Measurements from ENCODE around the gene NIPBL. TPM values are rescaled to one million over a fixed set of nuclear protein-coding genes. Genes with fewer than 3 reads are reported as not detected.
A peak's percentile ranks its signal among the peaks of the same experiment; 100 is the strongest.
"Not testable (repeated sequence)": the region's sequence is repeated elsewhere in the genome, so short reads cannot be mapped to it uniquely, and the experiment has no call there.

Gene NIPBL
- total RNA-seq, 1 experiment from 2014 or later = 14.7 TPM

DNA sequence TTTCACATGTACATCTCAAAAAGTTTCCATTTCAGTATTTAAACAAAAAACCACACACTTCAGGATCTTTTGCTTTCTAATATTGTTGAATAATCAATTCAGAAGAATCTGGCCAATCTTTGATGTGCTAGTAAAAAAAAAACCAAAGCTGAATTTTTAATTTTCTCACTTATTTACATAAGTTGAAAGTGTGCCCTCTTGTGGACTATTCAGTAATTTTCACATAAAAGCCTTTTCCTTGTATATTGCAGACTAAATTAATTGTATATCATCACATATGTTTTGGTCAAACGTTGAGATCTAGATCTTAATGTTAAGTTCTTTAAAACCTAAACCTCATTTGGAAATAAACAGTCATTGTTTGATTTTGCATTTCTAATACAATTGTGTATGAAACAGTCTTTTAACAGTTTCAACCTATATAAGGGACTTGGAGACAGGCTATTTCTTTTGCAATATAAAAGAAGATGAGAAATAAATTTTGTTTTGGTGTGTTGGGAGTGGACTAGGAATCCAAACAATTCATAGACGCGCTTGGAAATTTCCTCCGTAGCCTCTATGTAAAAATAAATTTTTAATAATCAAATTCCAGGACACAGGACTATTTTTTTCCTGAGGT is 68.1 kb downstream of the NIPBL start:
- peak; percentile 63 for DNase-seq (ENCODE audit: low read depth)

DNA sequence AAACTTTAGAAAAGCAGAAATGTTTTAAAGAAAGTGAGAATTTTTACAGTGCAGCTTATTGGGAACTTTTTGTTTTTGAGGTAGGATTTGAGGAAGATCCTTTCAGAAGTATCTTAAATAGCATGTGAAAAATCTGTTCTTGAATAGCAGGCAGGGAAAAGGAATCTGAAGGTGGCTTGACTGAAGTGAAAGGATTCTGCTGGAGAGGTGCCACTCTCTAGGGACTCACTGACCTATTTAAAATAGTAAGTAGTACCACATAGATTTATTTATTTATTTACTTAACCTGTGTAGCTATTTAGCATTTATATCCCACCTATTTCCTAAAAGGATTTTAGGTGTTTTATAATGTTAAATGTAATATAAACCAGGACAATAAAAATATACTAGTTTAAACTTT is 69.1 kb downstream of the NIPBL start:
- DNase-seq (ENCODE audit: low read depth) = no peak

DNA sequence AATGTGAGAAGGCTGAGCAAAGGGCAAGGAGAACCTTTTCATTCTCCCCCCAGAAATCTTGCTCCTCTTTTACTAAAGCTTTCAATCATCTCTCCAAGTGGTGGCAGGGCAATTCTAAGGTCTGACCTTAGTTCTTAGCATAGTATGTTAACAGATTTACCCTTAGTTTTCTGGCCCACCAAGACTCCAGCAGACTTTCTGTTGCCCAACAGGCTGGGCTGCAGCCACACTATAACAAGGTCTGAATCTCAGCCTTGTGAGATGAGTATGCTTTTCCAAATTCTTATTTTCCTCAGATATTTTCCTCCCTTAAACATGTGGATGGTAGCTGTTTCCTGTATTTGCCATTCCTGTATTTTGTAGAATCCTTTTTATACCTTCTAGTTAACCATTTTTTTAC is 69.5 kb downstream of the NIPBL start:
- DNase-seq (ENCODE audit: low read depth) = no peak

DNA sequence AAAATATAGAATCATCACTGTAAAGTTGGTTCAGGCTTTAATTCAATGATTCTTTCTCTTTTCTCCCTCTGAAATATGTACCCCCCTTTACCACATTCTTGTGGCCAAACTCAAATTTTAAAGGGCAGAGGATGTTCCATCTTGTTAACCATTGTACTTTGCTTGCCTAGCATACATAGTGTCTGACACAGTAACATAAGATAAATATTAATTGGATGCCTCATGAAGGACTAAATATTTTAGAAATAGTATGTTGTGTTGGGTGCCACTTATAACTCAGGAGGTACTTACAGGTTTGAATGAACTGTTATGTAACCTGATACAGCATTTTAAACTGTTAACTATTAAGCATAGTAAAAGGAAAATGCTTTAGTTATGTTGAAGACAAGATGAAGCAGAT is 71.5 kb downstream of the NIPBL start:
- DNase-seq (ENCODE audit: low read depth) = peak; percentile 65

DNA sequence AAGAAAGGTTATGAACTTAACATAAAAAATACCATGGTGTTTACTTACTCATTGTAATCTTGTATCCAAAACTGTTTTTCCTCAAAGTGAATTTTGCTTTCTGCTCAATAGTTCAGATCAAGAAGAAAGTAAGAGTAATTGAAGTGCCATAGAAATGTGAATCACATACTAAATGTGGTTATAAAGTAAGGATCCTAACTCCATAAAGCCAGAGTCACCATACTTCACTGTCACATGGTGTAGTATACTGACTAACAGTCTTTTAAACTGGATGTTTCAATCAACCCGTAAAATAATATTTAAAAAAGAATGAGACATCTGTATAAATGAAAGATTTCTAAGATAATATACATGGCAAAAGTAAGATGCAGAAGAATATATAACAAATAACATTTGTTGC is 72.1 kb downstream of the NIPBL start:
- DNase-seq (ENCODE audit: low read depth) = no peak

DNA sequence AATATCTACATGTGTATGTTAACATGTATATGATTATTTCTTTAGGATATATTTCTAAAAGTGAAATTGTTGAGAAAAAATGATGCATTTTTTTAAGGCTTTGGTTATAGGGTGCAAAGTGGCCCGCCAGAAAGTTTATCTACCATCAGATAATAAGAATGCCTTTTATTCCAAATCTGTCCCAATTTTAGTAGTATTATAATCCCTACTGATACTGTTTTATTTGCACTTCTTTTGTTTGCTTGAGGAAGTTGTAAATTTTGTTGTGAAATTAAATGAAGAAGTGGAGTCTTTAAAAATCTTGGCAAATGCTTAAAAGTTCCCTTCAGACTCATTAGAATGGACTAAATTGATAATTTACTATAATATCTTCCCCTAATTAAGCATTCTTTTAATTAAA is 73.0 kb downstream of the NIPBL start:
- DNase-seq (ENCODE audit: low read depth) = no peak

DNA sequence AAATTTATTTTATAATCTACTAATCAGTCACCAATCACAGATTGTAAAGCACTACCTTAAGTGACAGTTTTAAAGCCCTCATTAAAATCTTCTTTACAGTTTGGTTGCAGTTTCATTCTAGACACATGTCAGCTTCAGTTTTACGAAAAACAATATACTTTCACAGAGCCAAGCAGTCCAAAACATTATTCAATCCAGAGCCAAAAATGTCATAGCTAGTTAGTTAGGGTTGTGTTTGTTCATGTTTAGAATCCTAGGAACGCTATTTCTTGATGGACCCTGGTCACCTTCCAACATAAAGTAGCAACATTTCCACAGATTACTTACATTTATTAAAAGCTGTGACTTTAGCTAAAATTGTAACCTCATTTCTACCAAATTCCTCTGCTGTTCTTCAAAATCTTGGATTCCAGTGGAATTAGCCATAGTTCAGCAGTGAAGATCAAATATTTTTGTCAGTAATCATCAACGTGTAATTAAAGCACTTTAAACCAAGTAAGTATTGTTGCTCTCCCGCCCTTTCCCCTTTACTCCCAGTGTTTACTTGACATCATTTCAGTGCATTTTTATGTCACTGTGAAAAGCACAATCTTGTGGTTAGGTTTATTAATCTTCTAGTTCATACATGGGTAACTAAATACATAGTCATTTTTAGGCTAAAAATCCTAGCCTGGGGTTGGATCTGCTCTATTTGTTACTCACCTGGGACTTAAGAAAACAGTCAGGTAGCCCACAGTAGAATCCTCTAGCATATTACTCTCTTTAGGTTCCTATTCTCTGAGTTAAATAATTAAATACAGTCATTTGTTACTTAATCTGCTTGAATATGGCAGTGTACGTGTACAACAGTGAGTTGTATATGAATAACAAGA is 74.3 kb downstream of the NIPBL start:
- DNase-seq (ENCODE audit: low read depth) = peak; percentile 55

DNA sequence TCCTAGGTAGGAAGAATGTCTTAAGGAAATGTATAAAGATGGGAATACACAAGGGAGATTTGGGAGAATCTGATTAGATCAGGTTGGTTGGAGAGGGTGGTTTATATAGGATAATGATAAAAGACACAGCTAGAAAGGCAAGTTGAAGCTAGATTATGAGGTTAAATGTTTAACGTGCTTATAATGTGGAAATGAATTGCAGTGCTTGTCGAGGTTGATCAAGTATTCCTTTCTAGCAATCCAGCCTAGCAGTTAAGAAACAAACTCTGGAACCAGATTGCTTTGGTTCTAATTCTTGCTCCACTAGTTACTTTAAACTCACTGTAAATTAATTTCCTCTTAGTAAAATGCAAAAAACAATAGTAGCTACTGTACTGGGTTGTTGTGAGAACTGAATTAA is 76.5 kb downstream of the NIPBL start:
- DNase-seq (ENCODE audit: low read depth) = no peak

DNA sequence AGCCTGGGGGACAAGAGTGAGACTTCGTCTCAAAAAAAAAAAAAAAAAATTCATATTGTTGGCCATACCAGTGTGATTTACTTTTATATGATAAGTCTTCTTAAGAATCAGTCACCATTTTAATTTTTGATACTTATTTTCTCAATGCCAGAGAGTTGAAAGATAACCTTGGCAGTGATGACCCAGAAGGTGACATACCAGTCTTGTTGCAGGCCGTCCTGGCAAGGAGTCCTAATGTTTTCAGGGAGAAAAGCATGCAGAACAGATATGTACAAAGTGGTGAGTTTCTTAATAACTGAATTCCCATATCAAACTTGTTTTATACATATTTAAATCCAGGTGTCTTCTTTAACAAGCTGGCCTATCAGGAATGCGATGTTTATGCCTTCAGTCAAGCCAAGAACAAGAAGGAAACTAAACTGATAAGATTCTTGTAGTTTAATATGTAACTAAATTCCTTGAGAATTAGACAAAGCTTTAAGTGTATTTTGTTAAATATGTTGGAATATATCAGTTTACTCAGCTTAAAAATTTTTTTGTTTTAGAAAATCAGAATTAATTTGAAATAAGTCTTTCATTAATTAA is 81.5 kb downstream of the NIPBL start:
- no peak for DNase-seq (ENCODE audit: low read depth)

DNA sequence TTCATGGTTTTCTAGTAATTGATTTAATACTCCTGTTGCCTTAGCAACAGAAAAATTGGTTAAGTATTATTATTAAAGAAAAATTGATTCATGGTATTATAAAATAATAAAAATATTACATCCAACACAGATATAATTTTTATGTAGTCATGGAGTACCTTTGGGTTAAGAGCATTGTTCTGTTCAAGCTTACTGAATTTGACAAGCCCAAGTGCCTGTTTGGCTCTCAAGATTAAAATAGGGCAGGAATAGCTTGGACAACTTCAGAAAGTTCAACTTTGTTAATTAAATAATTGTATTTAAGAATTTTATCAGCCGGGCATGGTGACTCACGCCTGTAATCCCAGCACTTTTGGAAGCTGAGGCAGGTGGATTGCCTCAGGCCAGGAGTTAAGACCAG is 82.0 kb downstream of the NIPBL start:
- no peak for DNase-seq (ENCODE audit: low read depth)

DNA sequence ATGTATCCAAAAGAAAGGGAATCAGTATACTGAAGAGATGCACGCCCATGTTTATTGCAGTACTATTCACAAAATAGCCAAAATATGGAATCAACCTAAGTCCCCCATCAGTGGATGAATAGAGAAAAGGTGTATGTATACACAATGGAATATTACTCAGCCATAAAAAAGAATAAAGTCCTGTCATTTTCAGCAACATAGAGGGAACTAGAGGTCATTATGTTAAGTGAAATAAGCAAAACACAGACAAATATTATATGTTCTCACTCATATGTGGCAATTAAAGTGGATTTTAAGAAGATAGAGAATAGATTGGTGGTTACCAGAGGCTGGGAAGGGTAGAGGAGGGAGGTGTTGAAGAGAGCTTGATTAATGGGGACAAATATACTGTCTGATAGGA is 88.6 kb downstream of the NIPBL start:
- no peak for DNase-seq (ENCODE audit: low read depth)

DNA sequence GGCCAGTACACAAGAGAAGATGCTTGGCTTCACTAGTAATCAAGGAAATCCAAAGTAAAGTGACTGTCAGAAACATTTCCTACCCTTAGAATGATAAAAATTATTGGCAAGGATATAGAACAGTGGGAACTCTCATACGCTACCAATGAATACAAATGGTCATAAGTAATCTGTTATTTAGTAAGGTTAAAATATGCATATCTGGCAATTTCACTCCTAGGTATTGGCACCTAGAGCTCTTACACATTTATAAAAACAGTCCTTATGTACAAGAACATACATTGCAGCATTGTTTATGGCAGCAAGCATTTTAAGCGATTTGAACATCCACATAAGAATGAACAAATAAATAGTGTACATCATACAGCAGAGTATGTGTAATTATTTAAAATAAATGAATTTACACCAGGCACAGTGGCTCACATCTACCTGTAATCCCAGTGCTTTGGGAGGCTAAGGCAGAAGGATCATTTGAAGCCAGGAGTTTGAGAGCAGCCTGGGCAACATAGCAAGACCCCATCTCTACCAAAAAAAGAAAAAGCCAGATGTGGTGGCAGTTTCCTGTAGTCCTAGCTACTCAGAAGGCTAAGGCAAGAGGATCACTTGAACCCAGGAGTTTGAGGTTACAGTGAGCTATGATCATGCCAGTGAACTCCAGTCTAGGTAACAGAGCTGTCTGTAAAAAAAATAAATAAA is 93.3 kb downstream of the NIPBL start:
- no peak for DNase-seq (ENCODE audit: low read depth)

DNA sequence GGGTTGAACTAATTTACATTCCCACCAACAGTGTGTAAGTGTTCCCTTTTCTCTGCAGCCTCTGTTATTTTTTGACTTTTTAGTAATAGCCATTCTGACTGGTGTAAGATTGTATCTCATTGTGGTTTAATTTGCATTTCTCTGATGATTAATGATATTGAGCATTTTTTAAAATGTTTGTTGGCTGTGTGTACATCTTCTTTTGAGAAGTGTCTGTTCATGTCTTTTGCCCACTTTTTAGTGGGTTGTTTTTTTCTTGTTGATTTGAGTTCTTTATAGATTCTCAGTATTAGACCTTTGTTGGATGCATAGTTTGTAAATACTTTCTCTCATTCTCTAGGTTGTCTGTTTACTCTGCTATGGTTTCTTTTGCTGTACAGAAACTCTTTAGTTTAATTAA is 101.6 kb downstream of the NIPBL start:
- DNase-seq (ENCODE audit: low read depth) = no peak

DNA sequence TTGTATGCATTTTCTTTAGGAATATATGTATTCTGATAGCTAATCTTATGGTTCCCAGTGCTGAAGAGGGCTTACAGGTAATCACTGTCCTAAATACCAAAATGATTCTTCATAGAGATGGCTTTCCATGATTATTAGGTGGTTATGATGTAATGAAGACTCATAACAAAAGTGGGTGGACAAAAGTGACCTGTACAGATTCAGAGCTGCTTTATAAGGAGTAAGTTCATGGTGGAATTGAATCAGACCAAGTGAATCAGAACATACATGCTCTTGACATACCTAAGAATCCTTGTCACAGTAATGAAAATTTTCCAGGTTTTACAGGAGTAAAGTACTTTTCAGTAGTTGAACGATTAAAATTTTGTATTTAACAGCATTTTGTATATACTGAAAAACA is 105.6 kb downstream of the NIPBL start:
- peak; percentile 7 for DNase-seq (ENCODE audit: low read depth)

DNA sequence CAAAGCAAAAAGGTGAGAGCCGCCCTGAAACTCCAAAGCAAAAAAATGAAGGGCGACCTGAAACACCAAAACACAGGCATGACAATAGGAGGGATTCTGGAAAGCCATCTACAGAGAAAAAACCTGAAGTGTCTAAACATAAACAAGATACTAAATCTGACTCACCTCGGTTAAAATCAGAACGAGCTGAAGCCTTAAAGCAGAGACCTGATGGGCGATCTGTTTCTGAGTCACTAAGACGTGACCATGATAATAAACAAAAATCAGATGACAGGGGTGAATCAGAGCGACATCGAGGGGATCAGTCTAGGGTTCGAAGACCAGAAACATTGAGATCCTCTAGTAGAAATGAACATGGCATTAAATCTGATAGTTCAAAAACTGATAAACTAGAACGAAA is 108.8 kb downstream of the NIPBL start:
- no peak for DNase-seq (ENCODE audit: low read depth)

DNA sequence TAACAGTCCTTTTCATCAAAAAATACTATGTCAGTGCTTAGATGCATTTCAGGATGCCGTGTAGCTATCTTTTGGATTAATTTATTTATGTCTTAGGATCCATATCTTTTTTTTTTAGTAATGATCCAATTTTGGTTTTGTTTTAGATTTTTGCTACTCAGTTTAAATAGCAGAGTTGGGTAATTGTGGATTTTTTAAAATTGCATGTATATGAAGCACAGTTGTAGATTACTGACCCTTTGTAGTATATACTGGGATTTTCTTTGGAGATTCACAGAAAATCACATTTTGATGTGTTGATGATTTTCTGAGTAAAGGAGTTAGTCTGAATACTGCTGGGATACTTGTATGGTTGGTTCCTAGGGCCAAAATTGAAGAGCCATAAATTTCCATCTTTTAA is 111.8 kb downstream of the NIPBL start:
- no peak for DNase-seq (ENCODE audit: low read depth)

DNA sequence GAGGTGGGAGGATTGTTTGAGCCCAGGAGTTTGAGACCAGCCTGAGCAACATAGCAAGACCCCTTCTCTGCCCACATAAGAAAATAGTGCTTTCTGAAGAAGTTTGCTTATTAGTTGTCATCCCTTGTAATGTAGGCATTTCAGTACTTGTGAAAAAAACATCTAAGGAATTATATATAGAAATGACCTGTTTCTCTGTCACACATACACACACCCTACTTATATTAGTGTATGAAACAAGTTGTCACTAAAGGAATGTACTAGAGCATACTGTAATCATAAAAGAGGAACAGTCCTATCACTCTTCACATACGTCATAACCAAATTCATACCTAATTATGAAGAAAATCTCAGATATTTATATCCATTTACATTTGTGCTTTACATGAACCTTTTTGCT is 122.0 kb downstream of the NIPBL start:
- DNase-seq (ENCODE audit: low read depth) = no peak

DNA sequence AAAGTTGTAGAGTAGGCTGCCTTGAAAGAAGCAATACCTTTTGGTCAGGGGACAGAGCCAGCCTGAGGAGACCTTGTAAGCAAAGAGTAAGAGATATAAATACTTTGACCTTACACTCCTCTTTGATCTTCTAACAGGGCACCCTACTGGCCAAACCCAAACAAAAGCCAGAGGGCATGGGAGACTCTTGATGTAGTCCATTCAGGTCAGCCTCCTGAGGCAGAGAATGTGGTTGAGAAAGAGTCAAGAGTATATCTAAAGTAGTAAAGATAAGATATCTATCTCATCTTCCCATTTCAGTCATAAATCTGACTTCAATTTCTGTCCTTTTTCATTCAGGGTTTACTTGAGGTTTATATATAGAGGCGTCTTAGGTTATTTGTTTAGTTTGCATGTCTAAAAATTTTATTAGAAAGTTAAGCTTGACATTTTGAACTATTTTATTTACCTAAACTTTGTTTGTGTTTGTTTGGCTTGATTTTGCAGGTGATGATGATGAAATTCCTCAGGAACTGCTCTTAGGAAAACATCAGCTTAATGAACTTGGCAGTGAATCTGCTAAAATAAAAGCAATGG is 125.7 kb downstream of the NIPBL start:
- DNase-seq (ENCODE audit: low read depth) = no peak

DNA sequence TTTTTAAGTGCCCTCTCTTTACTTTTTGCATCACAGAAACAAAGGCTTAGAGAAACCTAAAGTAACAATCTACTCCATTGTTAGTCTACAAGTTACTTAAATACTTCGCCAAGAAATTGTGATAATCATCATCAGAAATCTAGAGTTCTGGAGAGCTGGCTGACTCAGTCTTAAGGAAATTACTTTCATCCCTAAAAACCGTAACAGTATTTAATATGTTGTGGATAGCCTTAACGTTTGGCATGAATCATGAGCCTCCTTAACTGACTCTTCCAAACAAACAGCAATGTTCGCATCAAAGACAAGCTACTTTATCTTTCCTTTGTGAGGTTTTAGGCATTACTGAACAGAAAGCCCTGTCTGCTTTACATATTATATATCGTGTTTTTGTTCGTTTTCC is 128.7 kb downstream of the NIPBL start:
- DNase-seq (ENCODE audit: low read depth) = no peak

DNA sequence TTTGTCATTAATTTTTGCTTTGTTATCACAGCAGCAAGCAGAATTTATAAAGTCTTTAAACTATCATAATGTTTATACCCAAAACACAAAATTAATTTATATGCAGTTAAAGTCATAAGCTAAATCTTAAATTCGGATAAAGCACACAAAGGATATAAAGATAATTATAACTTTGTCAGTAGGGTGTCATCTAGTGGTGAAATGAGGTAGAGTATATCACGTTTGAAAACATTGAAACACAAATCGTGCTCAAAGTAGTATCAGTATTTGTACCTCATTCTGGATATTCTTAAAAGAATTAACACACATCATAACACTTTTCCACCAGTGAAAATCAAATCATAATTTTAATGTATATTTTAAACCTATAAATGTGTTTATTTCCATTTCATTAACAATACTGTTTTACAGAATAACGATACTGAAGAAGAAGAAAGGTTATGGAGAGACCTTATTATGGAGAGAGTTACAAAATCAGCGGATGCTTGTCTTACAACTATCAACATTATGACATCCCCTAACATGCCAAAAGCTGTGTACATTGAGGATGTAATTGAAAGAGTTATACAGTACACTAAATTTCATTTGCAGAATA is 129.5 kb downstream of the NIPBL start:
- peak; percentile 37 for DNase-seq (ENCODE audit: low read depth)

DNA sequence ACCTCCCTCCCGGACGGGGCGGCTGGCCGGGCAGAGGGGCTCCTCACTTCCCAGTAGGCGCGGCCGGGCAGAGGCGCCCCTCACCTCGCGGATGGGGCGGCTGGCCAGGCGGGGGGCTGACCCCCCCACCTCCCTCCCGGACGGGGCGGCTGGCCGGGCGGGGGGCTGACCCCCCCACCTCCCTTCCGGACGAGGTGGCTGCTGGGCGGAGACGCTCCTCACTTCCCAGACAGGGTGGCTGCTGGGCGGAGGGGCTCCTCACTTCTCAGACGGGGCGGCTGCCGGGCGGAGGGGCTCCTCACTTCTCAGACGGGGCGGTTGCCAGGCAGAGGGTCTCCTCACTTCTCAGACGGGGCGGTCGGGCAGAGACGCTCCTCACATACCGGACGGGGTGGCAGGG is 136.6 kb downstream of the NIPBL start:
- not testable (repeated sequence) for DNase-seq (ENCODE audit: low read depth)

DNA sequence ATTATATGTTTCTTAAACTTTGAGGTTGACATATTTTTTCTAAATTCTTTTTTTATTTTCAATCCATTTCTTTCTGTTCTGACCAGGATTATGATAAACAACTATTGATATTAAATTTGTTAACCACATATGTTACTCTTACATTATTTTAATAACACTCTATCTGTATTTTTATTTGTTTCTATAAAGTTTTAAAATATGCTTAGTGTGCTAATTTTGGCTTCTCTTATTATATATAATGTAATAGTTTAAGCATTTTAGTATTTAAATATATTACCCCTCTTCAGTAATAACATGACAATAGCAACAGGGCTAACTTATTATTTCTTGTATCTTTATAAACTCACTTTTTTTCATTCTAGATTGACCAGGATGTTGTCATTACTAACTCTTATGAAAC is 137.8 kb downstream of the NIPBL start:
- DNase-seq (ENCODE audit: low read depth) = no peak
